ENCODE data around the gene KCNA4.

DNA sequence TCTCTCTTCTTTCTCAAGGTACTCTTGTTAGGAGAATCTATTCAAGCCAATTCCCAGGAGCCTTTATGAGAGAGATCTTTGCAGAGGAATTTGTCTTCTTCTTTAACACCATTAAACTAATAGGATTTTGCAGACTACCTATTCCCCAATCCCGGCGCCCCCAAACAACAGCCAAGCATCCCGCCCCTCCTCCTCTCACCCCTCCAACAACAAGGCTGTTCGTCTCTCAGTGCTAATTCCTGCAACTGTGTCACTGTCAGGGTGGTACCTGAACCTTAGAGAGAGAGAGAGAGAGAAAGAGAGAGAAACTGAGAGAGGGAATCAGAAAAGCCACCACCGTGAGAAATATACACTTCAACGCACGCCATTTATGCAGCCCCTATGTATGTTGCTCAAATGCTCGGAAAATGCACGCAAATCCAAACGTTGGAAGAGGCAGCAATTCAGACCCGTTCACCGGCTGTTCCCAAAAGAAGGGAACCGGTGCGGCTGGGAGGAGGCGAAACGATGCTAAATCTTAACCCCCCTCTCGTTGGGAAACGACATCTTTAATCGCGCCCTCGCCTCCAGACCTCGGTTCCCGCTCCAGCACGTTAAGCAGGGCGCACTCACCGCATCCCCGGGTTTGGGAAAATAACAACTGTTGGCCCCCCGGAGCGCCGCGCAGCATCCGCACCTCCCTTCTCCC, 961 bp downstream of the KCNA4 start:
- TF ChIP-seq MAX (IDR thresholded peaks at IDR 0.05; ENCODE audit: insufficient read depth, insufficient read length), result no peak
- no peak for TF ChIP-seq CTCF (IDR thresholded peaks at IDR 0.05; ENCODE audit: extremely low read depth in 1 of 2, insufficient read depth in 1 of 2, low read depth in 1 of 2, low read length in 2 of 2)
- TF ChIP-seq JUN (IDR thresholded peaks at IDR 0.05; ENCODE audit: borderline replicate concordance, insufficient read depth, insufficient read length, low read depth), result no peak
- TF ChIP-seq GATA2 (IDR thresholded peaks at IDR 0.05; ENCODE audit: insufficient read depth, insufficient read length, low read depth, low read length), result no peak

All from endothelial cell of umbilical vein (primary cell).